Right atrium auricular region (tissue), 2 donors: Measurements from ENCODE around the gene PROSER3. TPM values are rescaled to one million over a fixed set of nuclear protein-coding genes. Genes with fewer than 3 reads are reported as not detected.

ENCODE experiments used
- DNase-seq: peaks from one replicate; pipeline ENCODE4 v3.0.0-alpha.2; 2019; ENCODE audit warnings: low spot score
- H3K27ac ChIP-seq, 2 donors: fragments of 200-600 bp; sonication (generic); 1 replicate in 1 of 2; 2 replicates in 1 of 2; pipeline ENCODE4 v1.5.1; 2016 to 2019
- H3K27me3 ChIP-seq, 2 donors: fragments of 200-600 bp; sonication (generic); one replicate each; pipeline versions ENCODE4 v1.5.1 to v1.6.0; 2017 to 2019
- H3K36me3 ChIP-seq: fragments of 200-600 bp; sonication (generic); one replicate; pipeline ENCODE4 v1.5.1; 2016
- H3K4me1 ChIP-seq, 2 donors: fragments of 200-600 bp; sonication (generic); one replicate each; pipeline versions ENCODE4 v1.5.1 to v1.6.0; 2017 to 2019
- H3K4me3 ChIP-seq, 2 donors: fragments of 200-600 bp; sonication (generic); 1 replicate in 1 of 2; 2 replicates in 1 of 2; pipeline ENCODE4 v1.5.1; 2017 to 2019; ENCODE audit warnings: mild to moderate bottlenecking in 1 of 2, moderate library complexity in 1 of 2
- H3K9me3 ChIP-seq, 2 donors: fragments of 200-600 bp; sonication (generic); one replicate each; pipeline ENCODE4 v1.5.1; 2019
- CTCF ChIP-seq, 2 donors: fragments of 200-600 bp; sonication (generic); IDR thresholded peaks; one replicate each; pipeline ENCODE4 v1.5.1; 2019; ENCODE audit warnings: antibody characterized with exemption in 2 of 2
- total RNA-seq, 2 donors: library from RNA; depleted of rRNA; stranded (reverse); fragments of >200 nt; gene quantifications; one replicate each; pipeline ENCODE4 v1.1.0, GENCODE V29; 2016

Gene PROSER3
- total RNA-seq, 2 donors from 2014 or later: 7.2 TPM

GRCh38 chr19:35759697-35760096, 1.7 kb downstream of the PROSER3 start:
- Histone ChIP-seq H3K36me3 (peaks cover 21% of the 10 kb centered on the region), H3K4me3 (no peak overlapping the region), H3K27ac (no peak overlapping the region), H3K4me1 (peaks cover 0 to 43% of the 10 kb centered on the region in 2 donors), H3K9me3 (no peaks in the 10 kb centered on the region), H3K27me3 (no peaks in the 10 kb centered on the region)
- no peak for DNase-seq
- no peak for TF ChIP-seq CTCF (IDR thresholded peaks at IDR 0.05)

GRCh38 chr19:35760711-35761349, 2.9 kb downstream of the PROSER3 start:
- Histone ChIP-seq H3K4me3 (no peak overlapping the region), H3K4me1 (peaks cover 0 to 33% of the 10 kb centered on the region in 2 donors), H3K9me3 (no peaks in the 10 kb centered on the region), H3K27me3 (no peaks in the 10 kb centered on the region), H3K36me3 (peaks cover 29% of the 10 kb centered on the region), H3K27ac (no peak overlapping the region)
- no peak for DNase-seq
- TF ChIP-seq CTCF (IDR thresholded peaks at IDR 0.05): no peak

GRCh38 chr19:35764432-35765315, 6.7 kb downstream of the PROSER3 start:
- no peak for TF ChIP-seq CTCF (IDR thresholded peaks at IDR 0.05)
- Histone ChIP-seq H3K27me3 (no peaks in the 10 kb centered on the region), H3K36me3 (peaks cover 29% of the 10 kb centered on the region), H3K27ac (no peak overlapping the region), H3K4me1 (peaks cover 0 to 8% of the 10 kb centered on the region in 2 donors), H3K4me3 (no peak overlapping the region), H3K9me3 (no peaks in the 10 kb centered on the region)
- DNase-seq: no peak

DNA sequence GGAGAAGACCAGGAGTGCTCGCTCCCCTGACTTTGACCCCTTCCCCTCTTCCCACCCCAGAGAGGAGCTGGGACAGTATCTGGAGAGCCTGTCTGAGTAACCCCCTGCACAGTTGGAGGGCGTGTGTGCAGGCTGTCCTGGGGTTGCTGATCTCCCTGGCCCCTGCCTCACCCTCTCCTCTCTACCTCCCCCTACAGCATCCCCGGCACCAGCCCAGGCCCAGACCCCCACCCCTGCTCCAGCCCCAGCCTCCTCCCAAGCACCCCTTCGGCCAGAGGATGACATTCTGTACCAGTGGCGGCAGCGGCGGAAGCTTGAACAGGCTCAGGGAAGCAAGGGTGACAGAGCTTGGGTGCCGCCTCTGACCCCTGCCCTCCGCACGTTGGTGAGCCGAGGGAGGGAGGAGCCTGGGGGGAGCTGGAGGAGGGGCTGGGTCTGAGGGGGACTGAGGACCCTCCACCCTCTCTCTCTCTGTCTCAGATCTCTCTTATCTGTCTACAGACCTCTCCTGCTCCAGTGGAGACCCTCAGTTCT, 8.7 kb downstream of the PROSER3 start:
- no peak for TF ChIP-seq CTCF (IDR thresholded peaks at IDR 0.05)
- no peak overlapping the region for H3K4me3 ChIP-seq
- H3K36me3 ChIP-seq: peaks cover 29% of the 10 kb centered on the region
- no peak for DNase-seq
- H3K4me1 ChIP-seq: peaks cover 0 to 6% of the 10 kb centered on the region in 2 donors
- no peaks in the 10 kb centered on the region for H3K9me3 ChIP-seq
- no peak overlapping the region for H3K27ac ChIP-seq
- H3K27me3 ChIP-seq: no peaks in the 10 kb centered on the region

DNA sequence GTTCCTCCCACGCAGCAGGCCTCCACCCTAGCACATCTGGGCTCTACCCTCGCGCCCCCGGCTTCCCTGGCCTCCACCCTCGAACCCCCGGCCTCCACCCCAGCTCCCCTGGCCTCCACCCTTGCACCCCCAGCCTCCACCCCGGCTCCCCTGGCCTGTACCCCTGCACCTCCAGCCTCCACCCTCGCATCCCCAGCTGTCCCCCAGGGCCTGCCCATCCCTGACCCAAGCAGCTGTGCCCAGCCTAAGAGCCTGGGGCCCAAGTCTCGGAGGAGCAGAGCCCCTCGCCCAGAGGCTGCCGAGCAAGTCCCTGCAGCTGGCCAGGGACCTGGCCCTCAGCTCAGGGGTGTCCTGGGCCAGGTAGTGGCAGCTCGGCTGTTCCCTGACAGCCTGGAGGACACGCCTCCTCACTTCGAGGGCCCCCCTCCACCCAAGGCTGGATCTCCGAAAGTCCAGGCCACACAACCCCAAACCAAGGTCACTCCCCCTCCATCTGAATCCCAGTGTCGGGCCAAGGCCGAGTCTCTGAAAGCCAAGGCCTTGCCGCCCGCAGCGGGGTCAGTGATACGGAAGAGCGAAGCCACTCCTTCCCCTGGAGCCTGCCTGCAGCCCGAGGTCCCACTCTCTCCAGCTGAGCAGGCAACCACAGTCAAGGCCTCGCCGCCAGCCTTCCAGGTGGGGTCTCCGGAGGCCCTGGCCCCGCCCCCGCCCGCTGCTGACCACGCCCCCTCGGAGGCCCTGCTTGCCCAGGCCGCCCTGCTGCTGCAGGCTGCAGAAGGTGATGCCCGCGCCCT, 9.5 kb downstream of the PROSER3 start:
- Histone ChIP-seq H3K36me3 (peaks cover 20% of the 10 kb centered on the region), H3K4me1 (peaks cover 0 to 6% of the 10 kb centered on the region in 2 donors), H3K4me3 (no peak overlapping the region), H3K9me3 (no peaks in the 10 kb centered on the region), H3K27me3 (no peaks in the 10 kb centered on the region), H3K27ac (no peak overlapping the region)
- DNase-seq: no peak
- no peak for TF ChIP-seq CTCF (IDR thresholded peaks at IDR 0.05)
